NCI-H146 treated with DMSO at 0.1 percent for 48 hours (cell line): ENCODE measurements around the gene PDZRN3.
A peak's percentile ranks its signal among the peaks of the same experiment; 100 is the strongest.

ENCODE experiments used
- DNase-seq: peaks from one replicate; lab custom pipeline; 2025; ENCODE audit not compliant: unreplicated experiment; lab: John Stamatoyannopoulos, UW

Gene PDZRN3

DNA sequence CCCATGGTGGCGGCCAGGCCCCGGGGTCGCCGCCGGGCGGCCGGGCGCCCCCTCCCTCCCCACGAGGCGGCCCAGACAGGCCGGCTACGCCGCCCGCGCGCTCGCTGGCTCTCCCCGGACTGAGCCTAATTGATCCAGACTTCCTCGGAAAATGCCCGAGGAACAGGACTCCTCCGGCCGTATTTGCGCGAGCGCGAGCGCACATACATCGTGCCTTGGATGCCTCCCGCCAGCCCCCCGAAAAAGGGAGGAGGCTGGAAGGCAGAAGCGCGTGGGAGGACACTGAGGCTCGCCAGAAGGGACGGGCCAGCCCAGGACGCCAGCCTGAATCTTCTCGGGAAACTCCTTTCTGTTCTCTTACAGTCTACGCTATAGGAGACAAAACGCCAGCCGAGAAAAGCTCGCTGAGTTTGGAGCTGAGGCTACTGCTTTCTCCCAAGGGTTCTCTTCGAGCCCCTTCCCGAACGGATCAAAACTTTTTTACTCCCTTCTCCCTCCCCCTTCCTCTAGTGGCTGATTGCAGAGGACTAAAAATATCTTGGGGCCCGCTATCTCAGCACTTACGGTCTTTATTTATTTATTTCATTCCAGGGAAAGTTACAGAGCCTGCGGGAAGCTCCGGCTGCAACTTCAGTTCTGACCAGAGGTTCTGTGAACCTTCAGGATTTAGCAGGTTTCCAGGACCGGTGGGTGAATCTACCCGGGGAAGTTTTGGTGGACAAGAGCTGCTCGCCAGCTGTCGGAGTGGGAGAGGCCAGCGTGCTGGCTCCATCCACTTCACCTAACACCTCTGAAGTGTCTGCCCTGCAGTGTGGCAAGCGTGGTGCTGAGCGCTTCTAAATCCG is at the start of gene PDZRN3:
TSS of gene PDZRN3 (minus strand) at position 121 of the 845 bp plus-strand sequence.
- DNase-seq: peak; percentile 9

DNA sequence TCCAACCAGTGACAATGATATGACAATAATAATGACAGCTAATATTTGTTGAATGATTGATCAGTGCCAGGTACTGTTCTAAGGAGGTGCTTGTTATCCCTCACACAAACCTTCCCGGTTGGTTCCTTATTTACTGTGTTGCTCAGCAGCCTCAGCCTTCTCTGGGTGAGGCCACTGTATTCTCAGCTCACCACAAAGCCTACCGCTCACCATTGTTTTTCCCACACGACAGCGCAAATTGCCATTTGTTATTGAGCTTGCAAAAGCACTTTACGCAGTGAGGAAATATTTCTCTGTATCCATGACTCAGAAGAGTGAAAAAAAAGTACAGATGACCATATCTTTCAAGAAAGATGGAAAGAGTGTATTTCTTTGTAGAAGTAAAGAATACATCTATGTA is 49.5 kb upstream of the PDZRN3 start:
- no peak for DNase-seq

DNA sequence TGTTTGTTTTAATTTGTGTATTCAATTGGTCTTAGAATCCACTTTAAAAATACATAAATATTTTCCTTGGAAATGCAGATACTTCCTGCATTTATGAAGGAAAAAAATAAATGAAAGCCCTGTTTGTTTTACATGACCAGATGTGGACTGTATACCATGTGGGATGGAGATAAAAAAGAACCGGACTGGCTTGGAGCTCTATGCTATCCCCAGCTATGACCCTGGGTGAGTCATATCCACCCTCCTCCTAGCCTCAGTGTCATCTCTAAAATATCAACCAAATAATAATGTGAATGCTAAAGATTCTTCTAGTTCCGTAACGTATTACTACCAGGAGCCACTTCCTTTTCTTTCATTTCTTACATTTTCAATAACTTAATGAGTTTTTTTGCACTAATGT is 44.5 kb upstream of the PDZRN3 start:
- no peak for DNase-seq

- DNase-seq: no peak
Observed at GRCh38 chr3:73668391-73668790, 43.6 kb upstream of the PDZRN3 start.

DNA sequence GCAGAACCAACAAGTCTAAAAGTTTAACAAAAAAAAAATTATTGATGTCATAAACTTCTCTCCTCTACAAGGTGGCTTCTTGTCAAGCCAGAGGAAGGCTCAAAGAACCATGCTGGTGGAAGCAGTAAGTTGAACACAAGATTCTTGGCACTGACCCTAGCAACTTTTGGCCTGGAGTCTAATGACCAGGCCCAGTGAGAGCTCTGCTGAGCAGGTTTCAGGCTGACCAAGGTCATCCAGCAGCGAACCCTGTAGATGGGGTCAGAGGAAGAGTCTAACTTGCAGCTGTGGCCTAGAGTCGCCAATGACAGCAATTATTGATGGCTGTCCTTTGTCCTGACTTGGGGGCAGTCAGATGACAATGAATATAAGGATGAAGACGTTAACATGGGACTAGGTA is 43.1 kb upstream of the PDZRN3 start:
- no peak for DNase-seq

DNA sequence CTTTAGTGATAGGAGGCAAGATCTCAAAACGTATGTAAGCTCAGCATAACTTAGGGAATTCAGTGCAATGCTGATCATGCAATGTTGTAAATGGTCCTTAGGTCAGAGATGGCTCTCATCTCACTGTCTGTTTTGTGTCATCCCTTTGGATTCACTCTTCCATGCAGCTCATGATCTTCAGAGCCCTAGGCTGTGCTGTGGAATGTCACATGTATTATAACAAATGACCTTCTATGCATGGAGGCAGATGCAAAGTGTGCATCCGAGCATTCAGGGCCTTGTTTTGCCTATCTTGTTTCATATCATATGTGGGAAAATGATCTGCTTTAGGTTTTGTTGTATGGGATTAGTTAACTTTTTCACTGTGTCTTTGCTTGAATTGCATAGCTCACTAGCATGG is 40.5 kb upstream of the PDZRN3 start:
- no peak for DNase-seq

GRCh38 chr3:73664389-73664788 is 39.6 kb upstream of the PDZRN3 start:
- no peak for DNase-seq

GRCh38 chr3:73663495-73663894 is 38.8 kb upstream of the PDZRN3 start:
- DNase-seq: no peak

- no peak for DNase-seq
Observed at GRCh38 chr3:73661265-73661664, 36.5 kb upstream of the PDZRN3 start.

- no peak for DNase-seq
Observed at GRCh38 chr3:73658227-73658626, 33.5 kb upstream of the PDZRN3 start.

DNA sequence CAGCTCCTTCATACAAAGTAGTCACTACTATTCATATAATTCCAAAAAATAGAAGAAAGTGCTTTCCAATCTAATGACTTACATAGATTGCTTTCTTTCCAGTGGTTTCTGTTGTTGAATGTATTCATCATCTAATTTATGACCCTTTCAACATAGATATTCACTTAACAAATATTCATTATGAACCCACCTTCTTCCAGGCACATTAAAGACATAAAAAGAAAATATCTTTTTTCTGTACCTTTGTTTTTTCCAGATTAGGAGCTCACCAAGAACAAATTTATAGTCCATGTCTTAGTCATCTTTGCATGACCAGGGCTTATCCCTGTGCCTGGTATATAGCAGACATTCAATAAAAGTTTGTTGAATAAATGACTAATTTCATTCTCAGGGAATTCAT is 32.4 kb upstream of the PDZRN3 start:
- no peak for DNase-seq

- no peak for DNase-seq
Observed at GRCh38 chr3:73656241-73656890, 31.6 kb upstream of the PDZRN3 start.

GRCh38 chr3:73655197-73655596 is 30.5 kb upstream of the PDZRN3 start:
- no peak for DNase-seq

DNA sequence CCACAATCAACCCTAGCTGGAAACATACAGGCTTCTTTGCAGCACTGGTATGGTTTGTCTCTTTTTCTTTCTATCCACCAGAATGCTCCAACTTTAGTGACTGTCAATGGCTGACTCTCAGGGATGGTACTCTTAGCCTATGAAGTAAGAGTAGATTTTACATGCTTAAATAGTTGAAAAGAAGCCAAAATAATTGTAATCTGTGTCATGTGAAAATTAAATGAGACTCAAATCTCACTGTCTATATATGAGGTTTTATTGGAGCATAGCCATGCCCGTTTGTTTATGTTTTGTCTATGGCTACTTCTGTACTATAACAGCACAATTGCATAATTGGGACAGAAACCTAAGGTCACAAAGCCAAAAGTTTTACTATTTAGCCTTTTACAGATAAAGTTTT is 29.1 kb upstream of the PDZRN3 start:
- no peak for DNase-seq

DNA sequence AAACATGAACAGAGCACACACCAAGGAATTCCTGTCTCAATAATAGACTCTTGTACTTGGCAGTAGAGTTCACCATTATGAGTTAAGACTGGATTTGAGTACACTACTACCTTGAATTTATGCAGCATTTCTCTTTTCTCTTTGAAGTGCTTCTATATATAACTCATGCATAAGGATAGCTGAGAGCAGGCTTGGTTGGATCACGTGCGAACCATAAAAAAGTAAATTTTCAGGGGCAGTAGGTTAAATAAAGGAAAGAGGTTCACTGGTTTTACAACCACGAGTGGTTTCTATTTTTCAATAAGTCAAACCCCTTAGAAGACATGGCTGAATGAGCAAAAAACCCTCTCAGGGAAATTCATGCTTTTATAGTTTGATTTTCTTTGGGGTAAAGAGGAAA is 28.6 kb upstream of the PDZRN3 start:
- DNase-seq: no peak

DNA sequence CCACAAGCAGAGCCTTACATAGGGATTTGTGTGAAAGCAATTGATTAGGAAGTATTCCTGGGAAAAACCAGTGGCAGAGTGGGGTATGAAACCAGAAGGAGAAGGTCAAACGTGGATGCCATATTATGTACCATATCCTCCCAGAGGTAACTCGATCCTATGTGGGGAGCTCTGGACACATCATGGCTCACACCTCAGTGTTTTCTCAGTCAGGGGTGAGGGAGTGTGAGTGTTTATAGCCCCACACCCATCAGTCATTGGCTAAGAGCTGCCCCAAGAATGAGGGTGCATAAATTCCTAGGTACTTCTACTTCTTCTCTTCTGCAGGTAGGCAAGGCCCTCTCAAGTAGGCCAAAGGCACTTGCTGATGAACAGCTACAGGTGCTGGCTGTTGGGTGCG is 28.2 kb upstream of the PDZRN3 start:
- no peak for DNase-seq

GRCh38 chr3:73637042-73637441 is 12.3 kb upstream of the PDZRN3 start:
- no peak for DNase-seq

DNA sequence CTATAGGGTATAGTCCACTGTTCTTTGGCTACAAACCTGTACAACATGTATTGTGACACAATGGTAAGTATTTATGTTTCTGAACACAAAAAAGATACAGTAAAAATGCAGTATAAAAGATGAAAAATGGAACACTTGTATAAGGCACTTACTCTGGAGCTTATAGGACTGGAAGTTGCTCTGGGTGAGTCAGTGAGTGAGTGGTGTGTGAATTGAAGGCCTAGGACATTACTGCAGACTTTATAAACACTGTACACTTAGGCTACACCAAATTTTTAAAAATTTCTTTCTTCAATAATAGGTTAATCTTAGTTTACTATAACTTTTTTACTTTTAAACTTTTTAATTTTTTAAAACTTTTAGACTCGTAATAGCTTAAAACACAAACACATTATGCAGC is 10.5 kb upstream of the PDZRN3 start:
- no peak for DNase-seq

DNA sequence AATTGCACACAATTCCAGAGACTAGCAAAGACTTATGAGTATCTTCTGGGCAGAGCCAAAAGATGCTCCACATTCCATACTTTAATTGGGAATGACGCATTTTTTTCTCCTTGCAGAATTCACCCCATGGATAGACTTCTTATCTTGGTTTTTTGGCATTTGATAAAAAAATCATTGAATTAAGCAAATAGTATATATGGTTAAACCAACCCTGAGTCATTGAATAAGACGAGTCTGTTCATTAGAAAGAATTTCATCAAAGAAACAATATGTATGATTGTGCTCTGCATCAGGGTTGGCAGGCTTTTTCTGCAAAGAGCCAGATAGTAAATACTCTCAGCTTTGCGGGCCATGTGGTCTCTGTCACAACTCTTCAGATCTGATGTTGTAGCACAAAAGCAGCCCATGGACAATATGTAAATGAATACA is 9.2 kb upstream of the PDZRN3 start:
- no peak for DNase-seq

GRCh38 chr3:73633453-73633852 is 8.7 kb upstream of the PDZRN3 start:
- DNase-seq: no peak

DNA sequence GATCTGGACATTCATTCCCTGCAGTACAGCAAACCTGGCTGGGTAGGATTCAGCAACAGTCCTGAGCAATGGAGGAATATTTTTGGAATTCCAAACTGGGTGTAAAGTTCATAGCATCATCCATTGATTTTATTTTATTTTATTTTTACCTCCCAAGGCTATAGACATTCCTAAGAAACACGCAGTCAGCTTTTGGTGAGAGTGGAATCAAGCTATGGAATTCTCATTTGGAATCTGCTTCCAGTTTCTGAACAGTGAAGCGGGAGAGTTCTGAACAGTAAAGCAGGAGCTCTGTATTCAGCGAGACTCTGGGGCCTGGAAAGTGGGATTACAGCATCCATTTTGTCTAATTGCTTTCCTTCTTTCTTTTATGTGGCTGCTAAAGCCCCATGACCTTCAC is 1.4 kb upstream of the PDZRN3 start:
- DNase-seq: no peak

- DNase-seq: peak; percentile 27
Observed at GRCh38 chr3:73624017-73624820, 522 bp downstream of the PDZRN3 start.
